ENCODE data around the gene STX8. TPM values are rescaled to one million over a fixed set of nuclear protein-coding genes. Genes with fewer than 3 reads are reported as not detected.

Gene STX8
- total RNA-seq, 1 donor from 2014 or later = 54.8 TPM

DNA sequence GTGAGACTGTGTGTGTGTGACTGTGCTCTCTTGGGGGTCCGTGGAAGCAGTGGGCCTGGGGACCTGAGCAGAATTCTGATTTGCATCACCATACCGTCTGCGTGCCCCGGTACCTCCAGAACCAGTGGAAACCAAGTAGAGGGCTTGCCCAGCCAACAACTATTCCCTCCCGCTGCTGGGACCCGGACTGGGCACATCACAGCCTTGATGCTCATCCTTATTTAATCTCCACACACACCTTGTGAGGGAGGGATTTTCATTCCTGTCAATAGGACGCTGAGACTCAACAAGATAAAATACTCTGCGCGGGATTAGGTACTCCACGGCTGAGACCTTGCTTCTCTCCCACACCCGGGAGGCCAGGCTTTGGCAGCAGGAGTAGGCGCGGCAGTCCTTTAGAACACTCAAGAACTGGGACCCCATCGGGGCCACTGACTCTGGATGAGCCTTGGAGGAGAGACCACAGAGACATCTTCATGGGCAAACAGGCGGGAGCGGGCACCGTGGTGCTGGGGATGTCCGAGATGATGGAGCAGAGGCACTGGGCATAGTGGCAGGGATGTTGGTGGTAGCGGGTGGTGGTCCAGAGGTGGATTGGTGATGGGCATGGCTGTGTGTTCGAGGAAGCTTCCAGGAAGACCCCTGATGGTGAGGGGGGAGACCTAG, 346.3 kb downstream of the STX8 start:
- Histone ChIP-seq H4K20me1 (ENCODE audit: insufficient read depth, low read length) (no peaks in the 10 kb centered on the region), H3K9ac (ENCODE audit: low read length) (peak overlapping the region; percentile 68), H3K4me2 (ENCODE audit: low read length) (peak overlapping the region; percentile 62), H3K4me3 (ENCODE audit: insufficient read depth, low read depth, low read length) (no peak overlapping the region), H3K36me3 (ENCODE audit: insufficient read depth, low read length) (no peaks in the 10 kb centered on the region), H3K79me2 (ENCODE audit: insufficient read depth, low read length) (no peaks in the 10 kb centered on the region), H3K9me3 (ENCODE audit: insufficient read depth, low read depth, low read length) (no peaks in the 10 kb centered on the region), H2AFZ (ENCODE audit: low read depth, low read length) (peak overlapping the region; percentile 31), H3K4me1 (ENCODE audit: insufficient read depth, low read length) (peaks cover 17% of the 10 kb centered on the region), H3K27me3 (ENCODE audit: insufficient read depth, low read length) (no peaks in the 10 kb centered on the region), H3K27ac (ENCODE audit: low read depth, low read length) (peak overlapping the region; percentile 55)
- no peak for TF ChIP-seq EZH2 (IDR thresholded peaks at IDR 0.05; ENCODE audit: insufficient read depth, low read length)
- TF ChIP-seq, protein P1, sequence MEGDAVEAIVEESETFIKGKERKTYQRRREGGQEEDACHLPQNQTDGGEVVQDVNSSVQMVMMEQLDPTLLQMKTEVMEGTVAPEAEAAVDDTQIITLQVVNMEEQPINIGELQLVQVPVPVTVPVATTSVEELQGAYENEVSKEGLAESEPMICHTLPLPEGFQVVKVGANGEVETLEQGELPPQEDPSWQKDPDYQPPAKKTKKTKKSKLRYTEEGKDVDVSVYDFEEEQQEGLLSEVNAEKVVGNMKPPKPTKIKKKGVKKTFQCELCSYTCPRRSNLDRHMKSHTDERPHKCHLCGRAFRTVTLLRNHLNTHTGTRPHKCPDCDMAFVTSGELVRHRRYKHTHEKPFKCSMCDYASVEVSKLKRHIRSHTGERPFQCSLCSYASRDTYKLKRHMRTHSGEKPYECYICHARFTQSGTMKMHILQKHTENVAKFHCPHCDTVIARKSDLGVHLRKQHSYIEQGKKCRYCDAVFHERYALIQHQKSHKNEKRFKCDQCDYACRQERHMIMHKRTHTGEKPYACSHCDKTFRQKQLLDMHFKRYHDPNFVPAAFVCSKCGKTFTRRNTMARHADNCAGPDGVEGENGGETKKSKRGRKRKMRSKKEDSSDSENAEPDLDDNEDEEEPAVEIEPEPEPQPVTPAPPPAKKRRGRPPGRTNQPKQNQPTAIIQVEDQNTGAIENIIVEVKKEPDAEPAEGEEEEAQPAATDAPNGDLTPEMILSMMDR (IDR thresholded peaks at IDR 0.05; ENCODE audit: insufficient read depth, low read depth, low read length) = no peak
- Mint-ChIP-seq H3K36me3 (ENCODE audit: low read depth, unreplicated experiment) (no peaks in the 10 kb centered on the region), H3K4me1 (ENCODE audit: low read depth, unreplicated experiment) (no peaks in the 10 kb centered on the region), H3K9me3 (ENCODE audit: unreplicated experiment) (no peaks in the 10 kb centered on the region), H3K27ac (ENCODE audit: unreplicated experiment) (no peak overlapping the region), H3K27me3 (ENCODE audit: low read depth, unreplicated experiment) (no peaks in the 10 kb centered on the region), H3K4me3 (ENCODE audit: unreplicated experiment) (no peak overlapping the region)
- no peak for FAIRE-seq
- DNase-seq (ENCODE audit: low read depth) = no peak

DNA sequence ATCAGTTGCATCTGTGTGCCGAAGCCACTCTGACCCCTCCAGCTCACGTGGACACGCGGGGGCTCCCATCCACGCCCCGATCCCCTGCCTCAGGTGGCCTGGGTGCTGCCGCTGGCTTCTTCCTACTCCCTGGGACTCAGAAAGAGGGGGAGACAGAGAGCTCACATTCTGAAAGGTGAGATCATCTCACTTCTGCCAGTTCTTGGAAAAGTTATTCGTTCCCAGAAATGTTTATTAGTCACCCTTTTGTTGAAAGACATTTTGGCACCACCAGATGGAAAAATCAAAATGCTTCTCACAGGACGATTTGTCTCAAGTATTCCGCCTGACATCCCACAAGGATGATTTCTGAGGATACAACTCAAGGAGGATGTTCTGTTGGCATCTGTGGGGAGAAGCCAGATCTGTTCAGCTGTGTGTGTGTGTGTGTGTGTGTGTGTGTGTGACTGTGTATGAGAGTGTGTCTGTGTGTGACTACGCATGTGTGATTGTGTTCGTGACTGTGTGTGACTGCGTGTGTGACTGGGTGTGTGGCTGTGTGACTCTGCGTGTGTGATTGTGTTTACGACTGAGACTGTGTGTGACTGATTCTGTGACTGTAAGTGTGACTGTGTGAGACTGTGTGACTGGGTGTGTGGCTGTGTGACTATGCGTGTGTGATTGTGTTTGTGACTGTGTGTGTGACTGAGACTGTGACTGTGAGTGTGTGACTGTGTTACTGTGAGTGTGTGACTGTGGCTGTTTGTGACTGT, 347.0 kb downstream of the STX8 start:
- Histone ChIP-seq H3K27me3 (ENCODE audit: insufficient read depth, low read length) (no peaks in the 10 kb centered on the region), H3K79me2 (ENCODE audit: insufficient read depth, low read length) (no peaks in the 10 kb centered on the region), H3K4me1 (ENCODE audit: insufficient read depth, low read length) (peaks cover 17% of the 10 kb centered on the region), H3K27ac (ENCODE audit: low read depth, low read length) (peak overlapping the region; percentile 55), H3K36me3 (ENCODE audit: insufficient read depth, low read length) (no peaks in the 10 kb centered on the region), H3K9ac (ENCODE audit: low read length) (peak overlapping the region; percentile 68), H3K4me2 (ENCODE audit: low read length) (peak overlapping the region; percentile 62), H3K4me3 (ENCODE audit: insufficient read depth, low read depth, low read length) (no peak overlapping the region), H2AFZ (ENCODE audit: low read depth, low read length) (peak overlapping the region; percentile 31), H3K9me3 (ENCODE audit: insufficient read depth, low read depth, low read length) (no peaks in the 10 kb centered on the region), H4K20me1 (ENCODE audit: insufficient read depth, low read length) (no peaks in the 10 kb centered on the region)
- Mint-ChIP-seq H3K27ac (ENCODE audit: unreplicated experiment) (no peak overlapping the region), H3K27me3 (ENCODE audit: low read depth, unreplicated experiment) (no peaks in the 10 kb centered on the region), H3K4me1 (ENCODE audit: low read depth, unreplicated experiment) (no peaks in the 10 kb centered on the region), H3K4me3 (ENCODE audit: unreplicated experiment) (no peak overlapping the region), H3K36me3 (ENCODE audit: low read depth, unreplicated experiment) (no peaks in the 10 kb centered on the region), H3K9me3 (ENCODE audit: unreplicated experiment) (no peaks in the 10 kb centered on the region)
- TF ChIP-seq EZH2 (IDR thresholded peaks at IDR 0.05; ENCODE audit: insufficient read depth, low read length) = no peak
- TF ChIP-seq, protein P1 (IDR thresholded peaks at IDR 0.05; ENCODE audit: insufficient read depth, low read depth, low read length) = no peak
- FAIRE-seq (peak; percentile 81), DNase-seq (ENCODE audit: low read depth) (peak; percentile 99)

Data from astrocyte (in vitro differentiated cells and primary cell).